Kasumi-1 (cell line): ENCODE measurements around the gene ZNF814.
"Not testable (repeated sequence)": the region's sequence is repeated elsewhere in the genome, so short reads cannot be mapped to it uniquely, and the experiment has no call there.

Experiments
- DNase-seq, 2 experiments: peaks; one replicate each; lab custom pipeline; 2025; lab: John Stamatoyannopoulos, UW

The ZNF814 gene

DNA sequence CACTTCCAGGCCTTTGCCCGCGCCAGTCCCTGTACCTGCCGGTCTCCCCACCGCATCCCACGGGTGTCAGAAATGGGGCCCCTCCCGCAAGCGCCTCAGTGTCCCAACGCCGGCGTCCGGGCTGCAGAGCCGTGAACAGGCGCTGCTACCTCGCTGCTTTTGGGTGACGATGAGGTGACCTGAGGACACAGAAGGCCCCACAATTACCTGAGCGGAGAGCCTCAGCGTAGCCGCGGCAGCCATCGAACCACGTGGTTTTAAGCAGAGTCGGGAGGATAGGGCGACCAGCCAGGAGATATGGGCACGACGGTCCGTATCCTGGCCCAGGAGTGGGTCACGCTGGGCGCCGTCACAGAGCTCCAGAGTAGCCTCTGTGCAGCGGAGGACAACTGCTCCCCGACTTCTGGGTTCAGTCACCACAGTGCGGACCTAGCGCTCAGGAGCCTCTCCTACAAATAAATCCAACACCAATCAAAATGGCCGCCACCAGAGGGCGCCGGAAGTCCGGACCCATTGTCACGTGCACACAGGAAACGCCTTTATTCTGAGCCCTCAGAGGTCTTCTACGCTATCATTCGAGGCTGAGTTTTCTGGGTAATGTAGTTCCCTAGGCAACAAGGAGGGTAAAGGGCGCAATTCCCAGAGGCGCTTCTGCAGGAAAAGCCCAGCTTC lies at the start of gene ZNF814:
ZNF814 (minus strand) TSS at position 478 of the 672 bp plus-strand sequence; CDS start at position 243, 235 bp downstream.
- DNase-seq: no peak

- no peak for DNase-seq
Observed at GRCh38 chr19:57935731-57936130, 46.9 kb upstream of the ZNF814 start.

- DNase-seq: no peak
Observed at GRCh38 chr19:57934820-57935665, 46.2 kb upstream of the ZNF814 start, which contains the start of gene ZNF418. TSS of gene ZNF418 (minus strand) at chr19:57935402. CDS start at chr19:57933822, 1,580 bp downstream.

- no peak for DNase-seq
Observed at GRCh38 chr19:57927587-57927986, 38.8 kb upstream of the ZNF814 start.

DNA sequence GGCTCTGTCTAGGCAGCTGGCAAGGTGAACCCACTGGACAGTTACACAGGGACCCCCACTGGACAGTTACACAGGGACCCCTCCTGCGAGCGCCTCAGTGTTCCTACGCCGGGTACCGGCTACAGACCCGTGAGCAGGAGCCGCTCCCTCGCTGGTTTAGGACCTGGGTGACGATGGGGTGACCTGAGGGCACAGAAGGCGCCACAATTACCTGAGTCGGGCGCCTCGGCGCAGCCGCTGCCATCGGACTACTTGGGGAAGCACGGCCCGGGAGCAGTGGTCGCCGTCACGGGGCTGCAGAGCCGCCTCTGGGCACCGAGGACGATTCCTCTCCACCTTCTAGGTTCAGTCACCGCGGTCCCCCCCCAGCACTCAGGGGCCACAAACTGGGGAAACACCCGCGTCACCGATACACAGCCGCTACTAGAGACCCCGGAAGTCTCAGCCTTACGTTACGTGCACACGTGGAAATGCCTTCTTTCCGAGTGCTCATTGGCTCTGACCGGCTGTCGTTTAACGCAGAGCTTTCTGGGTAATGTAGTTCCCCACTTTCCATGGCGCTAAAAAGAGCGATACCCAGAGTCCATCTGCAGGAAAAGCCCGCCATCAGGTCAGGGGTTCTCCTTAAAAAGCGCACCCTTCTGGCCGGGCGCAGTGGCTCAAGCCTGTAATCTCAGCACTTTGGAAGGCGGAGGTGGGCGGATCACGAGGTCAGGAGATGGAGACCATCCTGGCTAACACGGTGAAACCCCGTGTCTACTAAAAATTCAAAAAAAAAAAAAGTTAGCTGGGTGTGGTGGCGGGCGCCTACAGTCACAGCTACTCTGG lies 27.5 kb upstream of the ZNF814 start, which contains the start of gene ZNF417:
ZNF417 (minus strand) TSS at position 425 of the 828 bp plus-strand sequence; CDS start at position 244, 181 bp downstream.
- peak; percentile 95 for DNase-seq

DNA sequence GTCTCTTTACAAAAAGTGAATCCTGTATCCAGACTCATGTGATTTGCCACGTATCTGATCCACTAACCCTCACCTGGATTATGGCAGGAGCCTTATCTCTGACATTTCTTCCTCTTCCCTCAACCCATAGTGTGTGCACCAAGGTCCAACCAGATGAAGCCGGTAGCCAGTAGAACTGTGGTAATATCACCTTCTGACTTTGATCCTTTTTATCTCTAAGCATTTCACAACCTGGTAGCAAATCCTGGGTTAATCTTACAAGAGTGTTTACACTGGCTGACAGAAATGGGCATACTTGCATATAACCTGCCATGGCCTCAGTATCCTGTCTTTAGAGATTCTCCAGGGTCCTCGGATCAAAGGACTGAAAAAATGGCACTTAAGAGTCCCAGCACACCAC lies 25.7 kb upstream of the ZNF814 start:
- DNase-seq: no peak

DNA sequence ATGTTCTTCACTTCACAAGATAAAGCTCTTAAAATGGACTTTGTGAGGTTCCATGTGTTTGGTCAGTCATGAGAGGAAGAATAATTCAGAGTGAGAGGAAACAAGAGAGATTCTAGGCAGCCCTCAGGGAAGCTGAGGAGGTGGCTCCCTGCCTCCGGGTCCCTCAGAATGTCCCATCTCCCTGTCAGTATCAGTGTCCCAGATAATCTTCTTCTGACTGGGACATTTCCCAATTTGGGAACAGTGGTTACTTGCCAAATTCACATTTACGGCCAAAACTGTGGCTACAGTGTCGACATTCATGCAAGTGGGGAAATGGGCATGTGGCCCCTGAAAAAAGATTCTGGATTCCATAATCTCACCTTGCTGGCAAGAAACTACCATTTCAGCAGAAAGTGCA lies 18.6 kb upstream of the ZNF814 start:
- no peak for DNase-seq

DNA sequence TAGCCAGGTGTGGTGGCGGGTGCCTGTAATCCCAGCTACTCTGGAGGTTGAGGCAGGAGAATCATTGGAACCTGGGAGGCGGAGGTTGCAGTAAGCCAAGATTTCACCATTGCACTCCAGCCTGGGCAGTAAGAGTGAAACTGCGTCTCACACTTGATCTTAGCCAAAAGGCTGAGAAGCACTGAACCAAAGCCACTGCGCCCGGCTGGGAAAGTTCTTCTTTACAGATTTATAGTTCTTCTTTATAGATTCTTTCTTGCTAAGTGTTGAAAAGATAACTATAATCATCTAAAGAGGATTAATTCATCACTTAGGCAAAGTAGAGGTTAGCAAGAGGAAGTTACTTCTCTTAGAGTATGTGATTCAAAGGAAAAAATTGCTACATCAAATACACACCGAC lies 16.4 kb upstream of the ZNF814 start:
- DNase-seq: no peak

- DNase-seq: no peak
Observed at GRCh38 chr19:57903618-57904184, 14.9 kb upstream of the ZNF814 start.

DNA sequence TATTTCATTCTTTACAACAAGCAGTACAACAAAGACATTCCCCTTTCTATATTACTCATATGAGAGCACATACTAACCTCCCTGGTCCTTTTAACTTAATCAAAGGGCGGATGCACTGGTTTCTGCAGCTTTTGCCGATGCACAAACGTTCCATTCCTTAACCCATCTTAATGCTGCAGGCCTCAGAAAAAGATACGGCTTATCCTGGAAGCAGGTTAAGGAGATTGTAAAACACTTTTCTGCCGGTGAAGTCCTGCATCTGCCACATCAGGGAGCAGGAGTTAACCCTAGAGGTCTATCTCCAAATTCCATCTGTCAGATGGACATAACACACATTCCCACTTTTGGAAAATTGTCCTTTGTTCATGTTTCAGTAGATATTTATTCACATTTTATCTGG lies 11.5 kb upstream of the ZNF814 start:
- no peak for DNase-seq

GRCh38 chr19:57890706-57891105 lies 1.9 kb upstream of the ZNF814 start:
- not testable (repeated sequence) for DNase-seq

GRCh38 chr19:57888107-57888559 lies 704 bp downstream of the ZNF814 start:
- no peak for DNase-seq

GRCh38 chr19:57887195-57887941 lies 1.5 kb downstream of the ZNF814 start:
- no peak for DNase-seq

- DNase-seq: no peak
Observed at GRCh38 chr19:57886046-57886445, 2.8 kb downstream of the ZNF814 start.

DNA sequence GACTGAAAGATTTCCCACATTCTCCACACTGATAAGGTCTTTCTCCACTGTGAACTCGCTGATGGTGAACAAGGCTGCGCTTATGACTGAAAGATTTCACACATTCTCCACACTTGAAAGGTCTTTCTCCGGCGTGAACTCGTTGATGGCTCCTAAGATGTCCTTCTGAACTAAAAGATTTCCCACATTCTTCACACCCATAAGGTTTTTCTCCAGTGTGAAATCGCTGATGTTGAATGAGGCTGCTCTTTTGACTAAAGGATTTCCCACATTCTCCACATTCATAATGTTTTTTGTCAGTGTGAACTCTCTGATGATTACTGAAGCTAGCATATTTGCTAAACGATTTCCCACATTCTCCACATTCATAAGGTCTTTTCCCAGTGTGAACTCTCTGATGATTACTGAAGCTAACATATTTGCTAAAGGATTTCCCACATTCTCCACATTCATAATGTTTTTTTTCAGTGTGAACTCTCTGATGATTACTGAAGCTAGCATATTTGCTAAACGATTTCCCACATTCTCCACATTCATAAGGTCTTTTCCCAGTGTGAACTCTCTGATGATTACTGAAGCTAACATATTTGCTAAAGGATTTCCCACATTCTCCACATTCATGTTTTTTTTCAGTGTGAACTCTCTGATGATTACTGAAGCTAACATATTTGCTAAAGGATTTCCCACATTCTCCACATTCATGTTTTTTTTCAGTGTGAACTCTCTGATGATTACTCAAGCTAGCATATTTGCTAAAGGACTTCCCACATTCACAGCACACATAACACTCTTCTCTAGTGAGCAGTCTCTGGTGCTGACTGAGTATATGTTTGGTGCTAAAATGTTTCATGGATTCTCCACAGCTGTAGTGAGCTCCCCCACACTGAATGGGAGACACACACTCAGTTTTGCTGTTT lies 14.7 kb downstream of the ZNF814 start:
- DNase-seq: not testable (repeated sequence)

DNA sequence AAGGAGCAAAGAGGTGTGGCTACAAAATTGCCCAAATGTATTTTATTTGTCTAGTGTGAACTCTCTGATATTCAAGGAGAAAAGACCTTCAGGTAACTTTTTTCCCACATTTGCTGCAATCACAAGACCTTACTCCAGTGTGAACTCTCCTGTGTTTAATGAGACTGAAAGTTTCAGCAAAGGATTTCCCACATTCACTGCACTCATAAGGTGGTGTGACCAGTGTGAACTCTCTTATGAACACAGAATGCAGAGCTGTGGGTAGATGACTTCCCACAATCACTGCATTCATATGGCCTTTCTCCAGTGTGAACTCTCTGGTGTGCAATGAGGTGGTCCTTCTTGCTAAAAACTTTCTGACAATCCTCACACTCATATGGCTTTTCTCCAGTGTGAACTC lies 16.4 kb downstream of the ZNF814 start:
- no peak for DNase-seq

DNA sequence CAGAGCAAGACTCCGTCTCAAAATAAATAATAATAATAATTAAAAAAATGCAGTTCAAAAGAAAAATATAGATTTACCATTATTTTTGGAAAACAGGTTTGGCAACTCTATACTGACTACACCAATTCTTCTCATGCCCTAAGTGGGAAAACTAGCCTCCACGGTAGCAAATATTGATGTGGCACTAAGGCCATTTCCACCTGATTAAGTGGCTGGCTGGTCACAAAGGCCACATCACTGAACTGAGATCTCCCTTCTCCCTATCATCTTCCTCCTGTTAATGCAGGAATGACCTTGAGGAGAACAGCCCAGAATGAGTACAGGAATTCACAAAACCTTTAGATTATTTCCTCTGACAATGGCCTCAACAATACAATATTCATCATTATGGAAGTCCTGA lies 18.6 kb downstream of the ZNF814 start:
- DNase-seq: no peak

GRCh38 chr19:57869655-57870054 lies 19.2 kb downstream of the ZNF814 start:
- DNase-seq: not testable (repeated sequence)

DNA sequence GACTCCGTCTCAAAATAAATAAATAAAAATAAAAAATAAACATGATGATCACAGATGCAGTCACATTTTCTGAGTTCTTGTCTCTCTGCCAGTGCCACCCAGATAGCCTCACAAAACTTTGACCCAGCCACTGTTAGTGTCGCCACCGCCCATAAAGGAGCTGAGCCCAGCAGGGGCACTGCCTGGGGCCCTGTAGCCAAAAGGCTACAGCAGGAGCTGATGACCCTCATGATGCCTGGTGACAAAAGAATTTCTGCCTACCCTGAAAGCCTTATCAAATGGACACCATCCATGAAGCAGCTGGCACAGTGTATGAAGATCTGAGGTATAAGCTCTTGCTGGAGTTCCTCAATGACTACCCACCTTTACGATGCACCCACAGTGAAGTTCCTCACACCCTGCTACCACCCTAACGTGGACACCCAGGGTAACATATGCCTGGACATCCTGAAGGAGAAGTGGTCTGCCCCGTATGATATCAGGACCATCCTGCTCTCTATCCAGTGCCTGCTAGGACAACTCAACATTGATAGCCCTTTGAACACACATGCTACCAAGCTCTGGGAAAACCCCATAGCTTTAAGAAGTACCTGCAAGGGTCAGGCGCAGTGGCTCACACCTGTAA lies 20.9 kb downstream of the ZNF814 start:
- DNase-seq: no peak
